Duodenal mucosa (tissue), 2 donors: ENCODE measurements around the gene BPIFA1.

Source experiments
- H3K27ac ChIP-seq: one replicate; pipeline ENCODE4 v1.7.0; 2013; ENCODE audit warnings: low read depth, low read length
- H3K27me3 ChIP-seq, 2 donors: one replicate each; pipeline ENCODE4 v1.7.0; 2013; ENCODE audit warnings: low read length in 2 of 2, control low read depth in 1 of 2; ENCODE audit not compliant: insufficient read depth in 2 of 2, control insufficient read depth in 1 of 2
- H3K36me3 ChIP-seq, 2 donors: one replicate each; pipeline ENCODE4 v1.7.0; 2013; ENCODE audit warnings: low read length in 2 of 2, control low read depth in 1 of 2; ENCODE audit not compliant: insufficient read depth in 2 of 2, control insufficient read depth in 1 of 2
- H3K4me1 ChIP-seq, 2 donors: one replicate each; pipeline ENCODE4 v1.7.0; 2013; ENCODE audit warnings: low read length in 2 of 2, control low read depth in 1 of 2; ENCODE audit not compliant: insufficient read depth in 2 of 2, control insufficient read depth in 1 of 2
- H3K4me3 ChIP-seq, 2 donors: one replicate each; pipeline ENCODE4 v1.7.0; 2013; ENCODE audit warnings: low read length in 2 of 2, low read depth in 1 of 2
- H3K9ac ChIP-seq, 2 donors: one replicate each; pipeline ENCODE4 v1.7.0; 2013; ENCODE audit warnings: low read length in 2 of 2, low read depth in 1 of 2
- H3K9me3 ChIP-seq, 2 donors: one replicate each; pipeline ENCODE4 v1.7.0; 2013; ENCODE audit warnings: low read length in 2 of 2, control low read depth in 1 of 2; ENCODE audit not compliant: control insufficient read depth in 1 of 2

The BPIFA1 gene

GRCh38 chr20:33276303-33277113 lies 40.7 kb downstream of the BPIFA1 start:
- H3K4me3 ChIP-seq, result no peak overlapping the region
- no peaks in the 10 kb centered on the region for H3K4me1 ChIP-seq
- H3K27me3 ChIP-seq, result peaks cover 0 to 7% of the 10 kb centered on the region in 2 donors
- no peak overlapping the region for H3K27ac ChIP-seq
- H3K9me3 ChIP-seq, result no peaks in the 10 kb centered on the region
- no peak overlapping the region for H3K9ac ChIP-seq
- no peaks in the 10 kb centered on the region for H3K36me3 ChIP-seq

- Histone ChIP-seq H3K9ac (no peak overlapping the region), H3K27me3 (peaks cover 0 to 7% of the 10 kb centered on the region in 2 donors), H3K36me3 (no peaks in the 10 kb centered on the region), H3K27ac (no peak overlapping the region), H3K9me3 (no peaks in the 10 kb centered on the region), H3K4me3 (no peak overlapping the region), H3K4me1 (no peaks in the 10 kb centered on the region)
Measured at GRCh38 chr20:33277471-33278441, 42.0 kb downstream of the BPIFA1 start.

GRCh38 chr20:33278700-33279099 lies 42.9 kb downstream of the BPIFA1 start:
- H3K27ac ChIP-seq, result no peak overlapping the region
- no peaks in the 10 kb centered on the region for H3K4me1 ChIP-seq
- H3K9ac ChIP-seq, result no peak overlapping the region
- H3K36me3 ChIP-seq, result no peaks in the 10 kb centered on the region
- H3K4me3 ChIP-seq, result no peak overlapping the region
- H3K9me3 ChIP-seq, result no peaks in the 10 kb centered on the region
- H3K27me3 ChIP-seq, result peaks cover 0 to 7% of the 10 kb centered on the region in 2 donors

- H3K27me3 ChIP-seq, result peaks cover 0 to 7% of the 10 kb centered on the region in 2 donors
- H3K4me1 ChIP-seq, result no peaks in the 10 kb centered on the region
- H3K27ac ChIP-seq, result no peak overlapping the region
- no peak overlapping the region for H3K4me3 ChIP-seq
- no peak overlapping the region for H3K9ac ChIP-seq
- no peaks in the 10 kb centered on the region for H3K36me3 ChIP-seq
- H3K9me3 ChIP-seq, result no peaks in the 10 kb centered on the region
Measured at GRCh38 chr20:33279261-33279910, 43.6 kb downstream of the BPIFA1 start.

- Histone ChIP-seq H3K36me3 (no peaks in the 10 kb centered on the region), H3K9me3 (no peaks in the 10 kb centered on the region), H3K27ac (no peak overlapping the region), H3K4me1 (no peaks in the 10 kb centered on the region), H3K27me3 (peaks cover 0 to 7% of the 10 kb centered on the region in 2 donors), H3K9ac (no peak overlapping the region), H3K4me3 (no peak overlapping the region)
Measured at GRCh38 chr20:33280000-33280680, 44.3 kb downstream of the BPIFA1 start.

GRCh38 chr20:33280775-33281174 lies 45.0 kb downstream of the BPIFA1 start:
- no peak overlapping the region for H3K27ac ChIP-seq
- H3K4me3 ChIP-seq, result no peak overlapping the region
- H3K36me3 ChIP-seq, result no peaks in the 10 kb centered on the region
- no peaks in the 10 kb centered on the region for H3K4me1 ChIP-seq
- peaks cover 0 to 7% of the 10 kb centered on the region in 2 donors for H3K27me3 ChIP-seq
- no peaks in the 10 kb centered on the region for H3K9me3 ChIP-seq
- H3K9ac ChIP-seq, result no peak overlapping the region

- Histone ChIP-seq H3K27me3 (peaks cover 0 to 7% of the 10 kb centered on the region in 2 donors), H3K36me3 (no peaks in the 10 kb centered on the region), H3K9ac (no peak overlapping the region), H3K4me3 (no peak overlapping the region), H3K27ac (no peak overlapping the region), H3K4me1 (no peaks in the 10 kb centered on the region), H3K9me3 (no peaks in the 10 kb centered on the region)
Measured at GRCh38 chr20:33281550-33282146, 45.9 kb downstream of the BPIFA1 start.

- Histone ChIP-seq H3K9ac (no peak overlapping the region), H3K27me3 (peaks cover 0 to 12% of the 10 kb centered on the region in 2 donors), H3K9me3 (no peaks in the 10 kb centered on the region), H3K4me1 (no peaks in the 10 kb centered on the region), H3K27ac (no peak overlapping the region), H3K4me3 (no peak overlapping the region), H3K36me3 (no peaks in the 10 kb centered on the region)
Measured at GRCh38 chr20:33282196-33282934, 46.6 kb downstream of the BPIFA1 start.
